Stimulated activated CD8-positive, alpha-beta memory T cell treated with anti-CD3 and anti-CD28 coated beads, Interleukin-12 subunit alpha, Interleukin-12 subunit beta, amount 100 ng/mL, for 24 hours (primary cell): Measurements from ENCODE around the gene PRSS33.

Source experiments
- DNase-seq: peaks from one replicate; pipeline ENCODE4 v3.0.0-alpha.2; 2020; ENCODE audit errors: extremely low read depth

The PRSS33 gene

DNA sequence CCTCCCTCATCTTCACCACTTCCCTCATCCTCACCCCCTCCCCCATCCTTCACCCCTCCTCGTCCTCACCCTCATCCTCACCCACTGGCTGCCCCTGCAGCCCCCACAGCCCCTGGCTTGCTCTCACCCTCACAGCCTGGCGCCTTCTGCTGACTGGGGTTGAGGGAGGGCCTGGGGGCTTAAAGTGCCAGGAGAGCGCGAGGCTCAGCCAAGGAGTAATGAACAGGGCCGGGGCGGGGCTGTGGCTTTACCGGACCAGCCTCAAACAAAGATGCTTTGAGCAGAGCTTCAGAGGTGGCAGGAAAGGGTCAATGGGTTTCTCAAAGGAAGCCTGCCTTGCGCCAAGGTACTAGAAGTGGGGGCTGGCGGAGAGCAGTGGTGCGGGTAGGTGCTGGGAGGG lies at the start of gene PRSS33:
Gene PRSS33, minus strand, starts transcription at position 155 of the 400 bp plus-strand sequence. CDS start 1,013 bp downstream, outside the sequence.
- DNase-seq, result no peak

DNA sequence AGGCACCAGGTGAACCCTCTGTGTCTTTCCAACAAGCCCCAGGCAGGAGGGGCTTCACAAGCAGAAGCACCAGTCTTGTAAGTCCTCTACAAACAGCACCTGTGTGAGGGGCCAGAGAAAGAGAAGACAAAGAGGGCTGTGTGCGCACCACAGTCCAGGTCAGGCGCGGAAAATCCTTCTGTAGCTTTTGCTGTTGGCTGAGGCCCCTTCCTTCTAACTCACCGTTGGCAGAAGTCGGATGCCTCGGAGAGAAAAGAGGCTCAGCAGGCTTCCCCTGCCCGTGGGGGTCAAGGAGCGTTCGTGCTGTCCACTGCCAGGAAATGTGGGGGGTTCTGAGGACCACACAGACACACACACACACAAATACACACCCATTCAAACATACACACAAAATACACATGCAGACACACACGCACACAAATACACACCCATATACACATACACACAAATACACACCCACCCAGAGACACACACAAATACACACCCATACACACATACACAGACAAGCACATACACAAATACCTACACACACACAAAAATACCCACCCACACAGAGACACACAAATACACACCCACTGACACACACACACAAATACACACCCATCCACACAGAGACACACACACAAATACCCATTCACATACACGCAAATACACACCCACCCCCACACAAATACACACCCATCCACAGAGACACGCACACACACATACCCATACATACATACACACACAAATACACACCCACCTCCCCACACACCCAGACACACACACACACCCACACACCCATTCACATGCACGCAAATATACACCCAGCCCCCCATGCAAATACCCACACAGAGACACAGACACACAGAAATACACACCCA lies 49.5 kb upstream of the PRSS33 start:
- no peak for DNase-seq

- no peak for DNase-seq
These were observed 48.5 kb upstream of the PRSS33 start for GRCh38 chr16:2835638-2836493.

- DNase-seq, result no peak
These were observed 47.6 kb upstream of the PRSS33 start for GRCh38 chr16:2834968-2835367.

- no peak for DNase-seq
These were observed 46.4 kb upstream of the PRSS33 start for GRCh38 chr16:2833776-2834175.

- DNase-seq, result no peak
These were observed 43.8 kb upstream of the PRSS33 start for GRCh38 chr16:2831203-2831602.

DNA sequence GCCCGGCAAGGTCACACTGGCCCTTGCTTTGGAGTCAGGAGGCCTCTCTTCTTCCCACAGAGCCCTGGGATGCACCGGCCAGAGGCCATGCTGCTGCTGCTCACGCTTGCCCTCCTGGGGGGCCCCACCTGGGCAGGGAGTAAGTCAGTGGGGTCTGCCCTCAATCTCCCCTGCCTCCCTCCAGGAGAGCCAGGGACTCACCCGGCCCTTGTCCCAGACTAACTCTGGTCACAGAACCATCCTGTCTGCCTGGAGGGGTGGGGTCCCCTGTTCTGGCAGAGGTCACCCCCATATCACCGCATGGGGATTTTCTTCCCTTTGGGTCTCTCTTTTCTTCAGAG lies 43.0 kb upstream of the PRSS33 start:
- DNase-seq, result no peak

- DNase-seq, result no peak
These were observed 42.4 kb upstream of the PRSS33 start, which contains the start of gene ZG16B for GRCh38 chr16:2829501-2830354. TSS of gene ZG16B (plus strand) at chr16:2830303. CDS start at chr16:2830442, 139 bp downstream.

- no peak for DNase-seq
These were observed 41.6 kb upstream of the PRSS33 start for GRCh38 chr16:2828876-2829430.

GRCh38 chr16:2828521-2828840 lies 41.1 kb upstream of the PRSS33 start:
- DNase-seq, result no peak

DNA sequence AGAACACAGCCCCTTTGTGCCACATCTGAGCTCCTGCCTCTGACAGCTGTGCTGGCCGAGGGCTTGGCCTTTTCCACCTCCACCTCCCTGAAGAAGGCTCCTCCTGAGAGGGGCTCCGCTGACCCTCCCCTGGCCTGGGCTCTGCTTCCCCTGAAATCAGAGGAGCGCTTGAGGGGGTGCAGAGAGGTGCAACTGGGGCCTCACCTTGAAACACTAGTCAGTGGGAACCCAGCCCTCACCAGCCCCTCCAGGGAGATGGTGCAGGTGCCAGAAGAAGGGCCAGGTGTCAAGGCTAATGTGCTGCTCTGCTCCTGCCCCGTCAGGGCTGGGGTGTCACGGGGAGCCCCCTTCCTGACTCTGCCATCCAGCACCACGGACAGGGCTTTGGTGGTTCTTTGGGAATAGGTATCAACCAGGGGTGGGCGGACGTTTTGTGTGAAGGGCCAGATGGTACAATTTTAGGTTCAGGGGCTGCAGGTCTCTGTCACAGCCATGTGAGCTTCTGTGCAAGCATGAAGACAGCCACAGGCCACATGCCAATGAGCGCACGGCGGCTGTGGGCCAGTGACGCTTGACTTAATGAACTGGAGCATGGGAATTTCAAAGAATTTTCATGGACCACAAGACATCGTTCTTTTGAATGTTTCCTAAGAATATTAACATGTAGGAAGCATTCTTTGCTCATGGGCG lies 40.6 kb upstream of the PRSS33 start:
- no peak for DNase-seq

DNA sequence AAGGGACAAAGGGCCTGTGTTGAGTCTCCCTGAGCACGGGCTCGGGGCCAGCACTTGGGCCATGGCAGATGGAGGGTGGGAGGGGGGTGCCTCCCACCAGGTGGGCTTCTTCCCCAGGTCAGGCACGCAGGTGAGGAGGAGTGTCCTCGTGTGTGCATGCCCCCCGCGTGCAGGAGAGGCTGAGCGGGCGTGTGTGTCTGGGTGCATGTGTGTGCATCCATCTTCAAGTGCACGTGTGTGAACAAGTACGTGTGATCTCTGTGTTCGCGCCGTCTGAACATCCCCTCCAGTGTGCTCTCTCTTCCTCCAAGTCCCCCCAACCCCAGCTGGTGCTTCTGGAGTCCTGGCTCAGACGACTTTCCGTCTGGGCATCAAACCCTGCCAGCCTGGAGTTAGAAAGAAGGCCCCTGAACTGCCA lies 40.0 kb upstream of the PRSS33 start:
- no peak for DNase-seq

- DNase-seq, result no peak
These were observed 39.4 kb upstream of the PRSS33 start for GRCh38 chr16:2826591-2827373.

GRCh38 chr16:2825906-2826305 lies 38.5 kb upstream of the PRSS33 start:
- DNase-seq, result no peak

DNA sequence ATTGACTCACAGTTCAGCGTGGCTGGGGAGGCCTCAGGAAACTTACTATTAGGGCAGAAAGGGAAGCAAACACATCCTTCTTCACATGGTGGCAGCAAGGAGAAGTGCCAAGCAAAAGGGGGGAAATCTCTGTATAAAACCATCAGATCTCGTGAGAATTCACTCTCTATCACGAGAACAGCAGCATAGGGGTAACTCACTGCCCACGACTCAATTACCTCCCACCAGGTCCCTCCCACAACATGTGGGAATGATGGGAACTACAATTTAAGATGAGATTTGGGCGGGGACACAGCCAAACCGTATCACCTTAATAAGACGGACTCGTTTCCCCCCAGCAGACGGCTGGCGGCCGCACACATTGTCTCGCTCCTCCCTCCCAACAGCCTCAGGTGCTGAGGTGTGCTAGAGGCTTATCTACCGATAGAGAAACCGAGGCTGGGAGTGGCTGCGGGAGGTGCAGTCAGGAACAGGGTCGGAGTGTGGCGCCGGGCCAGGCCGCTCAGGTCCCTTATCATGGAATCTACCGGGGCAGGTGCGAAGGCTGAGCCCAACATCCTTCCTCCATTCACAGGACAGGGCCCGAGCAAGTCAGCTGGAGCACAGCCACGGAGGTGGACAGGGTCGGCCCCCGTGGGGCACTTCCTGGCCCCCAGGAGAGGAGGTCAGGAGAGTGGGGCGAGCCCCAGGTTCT lies 37.8 kb upstream of the PRSS33 start:
- no peak for DNase-seq

DNA sequence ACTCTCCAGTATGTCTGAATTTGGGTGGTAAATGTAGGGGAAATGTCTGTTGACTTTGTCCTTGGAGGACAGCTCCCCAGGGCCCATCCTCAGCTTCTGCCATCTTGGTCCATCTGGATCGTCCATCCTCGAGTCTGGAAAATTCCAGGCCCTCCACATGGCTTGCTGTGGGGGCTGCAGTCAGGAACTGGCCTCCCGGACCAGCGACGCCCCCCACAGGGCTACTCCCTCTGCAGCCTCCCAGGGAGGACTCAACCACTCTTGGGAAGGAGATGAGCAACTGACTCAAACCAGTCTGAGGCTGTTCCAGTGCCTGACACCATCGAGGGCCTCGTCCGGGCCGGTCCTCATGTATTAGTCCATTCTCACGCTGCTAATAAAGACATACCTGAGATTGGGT lies 37.3 kb upstream of the PRSS33 start:
- DNase-seq, result no peak

DNA sequence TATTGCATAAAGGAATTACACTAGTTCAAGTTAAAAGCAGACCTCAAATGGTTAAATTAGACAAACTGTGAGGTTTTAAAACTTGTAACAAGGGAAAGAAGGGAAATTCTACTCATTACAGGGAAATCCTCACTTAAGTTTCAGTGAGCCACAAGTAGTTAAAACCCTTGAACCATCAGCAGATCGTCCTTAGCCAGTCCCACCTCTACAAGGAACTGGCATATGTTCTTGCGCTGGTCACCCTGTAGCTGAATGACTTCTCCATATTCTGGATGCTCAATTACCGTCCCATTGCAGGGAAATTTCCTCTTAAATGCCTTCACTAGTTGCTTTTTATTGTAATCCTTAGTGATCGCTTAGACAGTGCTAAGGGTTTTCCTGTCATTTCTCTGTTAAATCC lies 35.1 kb upstream of the PRSS33 start:
- no peak for DNase-seq

GRCh38 chr16:2822158-2822495 lies 34.8 kb upstream of the PRSS33 start:
- no peak for DNase-seq

DNA sequence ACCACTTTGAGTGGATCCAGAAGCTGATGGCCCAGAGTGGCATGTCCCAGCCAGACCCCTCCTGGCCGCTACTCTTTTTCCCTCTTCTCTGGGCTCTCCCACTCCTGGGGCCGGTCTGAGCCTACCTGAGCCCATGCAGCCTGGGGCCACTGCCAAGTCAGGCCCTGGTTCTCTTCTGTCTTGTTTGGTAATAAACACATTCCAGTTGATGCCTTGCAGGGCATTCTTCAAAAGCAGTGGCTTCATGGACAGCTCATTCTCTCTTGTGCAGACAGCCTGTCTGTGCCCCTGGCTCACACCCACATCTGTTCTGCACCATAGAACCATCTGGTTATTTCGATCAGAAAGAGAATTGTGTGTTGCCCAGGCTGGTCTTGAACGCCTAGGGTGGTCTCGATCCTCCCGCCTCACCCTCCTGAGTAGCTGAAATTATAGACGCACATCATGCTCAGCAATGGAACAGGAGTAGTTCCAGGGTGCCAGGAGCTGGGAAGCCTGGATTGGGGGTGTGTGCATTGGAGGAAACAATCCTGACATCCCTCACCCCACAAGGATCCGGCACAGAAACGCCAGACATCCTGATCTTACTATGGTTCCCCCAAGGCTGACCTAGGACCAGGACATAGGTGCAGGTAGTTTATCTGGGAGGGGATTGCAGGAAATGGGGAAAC lies 34.3 kb upstream of the PRSS33 start:
- DNase-seq, result no peak
